ENCODE data around the gene MEX3A. TPM values are rescaled to one million over a fixed set of nuclear protein-coding genes. Genes with fewer than 3 reads are reported as not detected.

The MEX3A gene
- total and polyA plus RNA-seq, 10 of the 15 experiments (the other 5 are each of a cell fraction or from before 2014, with no cell fraction given): 0.11 to 5.1 (median 1.7) TPM

GRCh38 chr1:156121457-156121856 lies 39.2 kb upstream of the MEX3A start:
- ChIA-PET POLR2A (interaction anchor here (0.6 to 12.7 kb wide), 7 partner anchors 11 to 73 kb away, joined by 3 to 128 read pairs (median 10); partner anchors contain the start of gene SLC25A44), SMC1A (ENCODE audit: uncharacterized antibody, unreplicated experiment) (interaction anchor here (0.9 to 23.6 kb wide), 5 partner anchors 7 to 161 kb away, joined by 3 to 874 read pairs (median 3); partner anchors contain the start of gene SMG5), RAD21 (ENCODE audit: unreplicated experiment) (interaction anchor here (0.7 to 22.2 kb wide), 3 partner anchors 23 to 82 kb away, joined by 3 to 695 read pairs (median 3); no protein-coding TSS in a partner anchor), CTCF (interaction anchor here (0.9 to 25.7 kb wide), 3 partner anchors 8 to 108 kb away, joined by 3 to 1294 read pairs (median 43); no protein-coding TSS in a partner anchor)
- H3K79me2 ChIP-seq (ENCODE audit: control insufficient read depth, insufficient read depth, low read length): peaks cover 78% of the 10 kb centered on the region
- DNase-seq (ENCODE audit: low read depth, low spot score) (no peak), ATAC-seq (no peak), FAIRE-seq (no peak)
- peaks cover 50% of the 10 kb centered on the region for H3K4me1 ChIP-seq (ENCODE audit: control insufficient read depth, insufficient read depth, low read length)
- H3K4me3 ChIP-seq: no peak overlapping the region
- H3K9ac ChIP-seq (ENCODE audit: control insufficient read depth, insufficient read depth, low read length): peak overlapping the region; percentile 43; the same call in 1 of the 2 replicates
- H4K20me1 ChIP-seq (ENCODE audit: control insufficient read depth, insufficient read depth): no peaks in the 10 kb centered on the region
- no peak for TF ChIP-seq YBX1 (IDR thresholded peaks at IDR 0.05)
- TF ChIP-seq IKZF1 (conservative IDR thresholded peaks at IDR 0.05): no peak
- TF ChIP-seq TARDBP (IDR thresholded peaks at IDR 0.05; ENCODE audit: borderline replicate concordance): no peak
- TF ChIP-seq USF2 (IDR thresholded peaks at IDR 0.05; ENCODE audit: borderline replicate concordance, low read depth, low read length): no peak
- TF ChIP-seq MEF2A (IDR thresholded peaks at IDR 0.05; ENCODE audit: insufficient read depth, low read depth, low read length): no peak
- no peak for TF ChIP-seq NR2C2 (IDR thresholded peaks at IDR 0.05; ENCODE audit: borderline replicate concordance, control insufficient read depth, insufficient read length, low read depth)
- 85% methylated on average over 4 of the region's 4 CpGs for WGBS (ENCODE audit: insufficient coverage, insufficient replicate concordance, low lambda C conversion rate, missing lambda C conversion rate)
- intact Hi-C loops (cut with micrococcal nuclease; ENCODE audit: unreplicated experiment): no loop called here
- H3K27me3 ChIP-seq (replicated peaks in 1 of 2; ENCODE audit: control insufficient read depth in 2 of 2, insufficient read depth in 2 of 2, low read length in 1 of 2): no peaks in the 10 kb centered on the region
- H3K27ac ChIP-seq (ENCODE audit: control insufficient read depth, insufficient read depth): peak overlapping the region; percentile 64
- no peak overlapping the region for H2AFZ ChIP-seq (ENCODE audit: control insufficient read depth, low read depth, low read length)
- H3K9me3 ChIP-seq (replicated peaks; ENCODE audit: control insufficient read depth, insufficient read depth, low read length): no peaks in the 10 kb centered on the region
- in situ Hi-C loops (cut with MboI): no loop called here
- no TSS peak for BruUV-seq (replicated peaks)
- no peaks in the 10 kb centered on the region; a peak in 1 of 4 replicates for H3K36me3 ChIP-seq (ENCODE audit: control insufficient read depth in 2 of 2, insufficient read depth in 2 of 2, low read length in 1 of 2)
- H3K4me2 ChIP-seq (ENCODE audit: control insufficient read depth, insufficient read depth): peak overlapping the region; percentile 81

Data from GM12878 (cell line).